AG09309 (cell line): ENCODE results near the gene CMSS1.

Source experiments
- DNase-seq: peaks from one replicate; pipeline ENCODE4 v3.0.0-alpha.2; 2010; ENCODE audit warnings: low read depth
- H3K4me3 ChIP-seq: 2 replicates; pipeline ENCODE4 v1.5.1; 2011; ENCODE audit warnings: mild to moderate bottlenecking, low read depth, low read length, moderate library complexity; ENCODE audit not compliant: control insufficient read depth
- TF ChIP-seq, protein P1 (sequence below): IDR thresholded peaks from 2 replicates; pipeline ENCODE4 v1.5.1; 2011; ENCODE audit warnings: mild to moderate bottlenecking, low read depth, low read length, inconsistent platforms; ENCODE audit not compliant: insufficient read depth, control insufficient read depth; ENCODE audit errors: missing control alignments

The CMSS1 gene

DNA sequence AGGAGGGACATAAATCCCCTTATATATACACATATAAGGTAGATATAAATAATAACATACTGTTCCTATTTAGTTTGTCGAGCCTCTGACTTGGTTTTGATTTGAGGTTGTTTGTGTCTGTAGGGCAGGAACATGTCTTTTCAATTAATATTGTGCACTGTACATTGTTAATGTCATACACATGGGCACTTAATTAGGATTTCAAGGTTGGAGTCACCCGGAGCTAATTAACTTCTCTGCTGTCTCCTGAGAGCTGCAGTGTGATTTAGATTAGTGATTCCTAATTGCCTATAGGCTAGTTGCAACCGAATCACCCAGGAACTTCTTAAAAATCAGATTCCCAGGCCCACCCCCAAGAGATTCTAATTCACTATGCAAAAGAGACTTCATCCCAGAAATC lies 347.1 kb downstream of the CMSS1 start:
- no peak for DNase-seq
- H3K4me3 ChIP-seq, result no peak overlapping the region
- TF ChIP-seq, protein P1, sequence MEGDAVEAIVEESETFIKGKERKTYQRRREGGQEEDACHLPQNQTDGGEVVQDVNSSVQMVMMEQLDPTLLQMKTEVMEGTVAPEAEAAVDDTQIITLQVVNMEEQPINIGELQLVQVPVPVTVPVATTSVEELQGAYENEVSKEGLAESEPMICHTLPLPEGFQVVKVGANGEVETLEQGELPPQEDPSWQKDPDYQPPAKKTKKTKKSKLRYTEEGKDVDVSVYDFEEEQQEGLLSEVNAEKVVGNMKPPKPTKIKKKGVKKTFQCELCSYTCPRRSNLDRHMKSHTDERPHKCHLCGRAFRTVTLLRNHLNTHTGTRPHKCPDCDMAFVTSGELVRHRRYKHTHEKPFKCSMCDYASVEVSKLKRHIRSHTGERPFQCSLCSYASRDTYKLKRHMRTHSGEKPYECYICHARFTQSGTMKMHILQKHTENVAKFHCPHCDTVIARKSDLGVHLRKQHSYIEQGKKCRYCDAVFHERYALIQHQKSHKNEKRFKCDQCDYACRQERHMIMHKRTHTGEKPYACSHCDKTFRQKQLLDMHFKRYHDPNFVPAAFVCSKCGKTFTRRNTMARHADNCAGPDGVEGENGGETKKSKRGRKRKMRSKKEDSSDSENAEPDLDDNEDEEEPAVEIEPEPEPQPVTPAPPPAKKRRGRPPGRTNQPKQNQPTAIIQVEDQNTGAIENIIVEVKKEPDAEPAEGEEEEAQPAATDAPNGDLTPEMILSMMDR, result no peak

DNA sequence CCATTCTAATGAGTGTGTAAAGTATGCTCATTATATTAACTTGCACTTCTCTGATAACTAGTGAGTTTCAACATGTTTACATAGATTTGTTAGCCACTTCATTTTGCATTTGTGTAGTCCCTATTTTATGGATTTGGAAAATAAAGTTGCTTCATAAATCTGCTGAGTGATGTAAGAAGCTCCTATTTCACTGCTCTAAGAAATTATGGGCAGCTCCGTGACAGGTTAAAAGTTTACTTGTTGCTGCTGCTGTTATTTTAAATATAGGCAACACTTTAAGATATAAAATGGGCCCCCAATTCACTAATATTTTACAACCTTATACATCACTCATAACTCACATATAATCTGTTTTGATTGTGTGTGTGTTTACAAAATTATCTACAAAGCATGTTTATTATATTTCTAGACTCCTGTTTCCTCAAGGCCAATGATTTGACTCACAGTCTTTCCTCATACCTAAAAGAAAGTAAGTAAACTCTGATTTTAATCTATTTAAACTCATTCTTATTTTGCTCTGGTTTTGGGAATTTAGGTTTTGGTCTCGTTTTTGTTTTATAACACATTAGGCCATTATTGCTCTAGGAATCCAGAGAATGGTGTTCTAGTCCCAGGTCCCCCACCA lies 348.4 kb downstream of the CMSS1 start:
- no peak for DNase-seq
- H3K4me3 ChIP-seq, result no peak overlapping the region
- TF ChIP-seq, protein P1, result no peak

DNA sequence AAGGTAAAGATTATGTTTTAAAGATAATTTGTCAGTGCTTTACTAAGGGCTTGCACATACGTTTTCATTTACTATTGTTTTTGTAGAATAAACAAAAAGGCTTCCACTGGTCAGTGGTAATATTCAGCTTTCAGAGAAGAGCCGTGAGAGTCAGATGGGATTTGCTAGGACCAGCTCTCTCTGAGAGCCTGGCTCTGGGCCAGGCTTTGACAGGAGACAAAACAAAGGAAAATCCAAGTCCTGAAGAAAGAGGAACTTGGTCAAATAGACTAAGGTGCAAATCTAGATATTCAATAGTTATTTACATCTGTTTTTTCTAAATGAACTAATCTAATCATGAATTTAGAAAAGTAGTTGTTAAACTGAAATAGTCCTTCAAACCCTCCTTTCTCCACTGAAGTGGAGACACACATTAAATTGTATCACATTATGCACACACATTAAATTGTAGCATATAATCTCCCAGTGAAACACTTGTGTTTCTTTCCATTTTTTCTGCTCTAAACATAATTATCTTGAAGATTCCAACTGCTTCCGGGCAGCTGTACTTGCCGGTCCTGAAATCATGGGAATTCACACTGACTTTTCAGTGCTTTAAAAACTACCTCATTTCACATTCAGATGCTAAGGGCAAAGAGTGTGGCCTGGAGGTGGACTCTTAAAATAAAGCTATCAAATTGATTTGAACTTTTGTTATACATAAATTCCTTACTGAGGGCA lies 351.7 kb downstream of the CMSS1 start:
- no peak overlapping the region for H3K4me3 ChIP-seq
- TF ChIP-seq, protein P1, result no peak
- no peak for DNase-seq

DNA sequence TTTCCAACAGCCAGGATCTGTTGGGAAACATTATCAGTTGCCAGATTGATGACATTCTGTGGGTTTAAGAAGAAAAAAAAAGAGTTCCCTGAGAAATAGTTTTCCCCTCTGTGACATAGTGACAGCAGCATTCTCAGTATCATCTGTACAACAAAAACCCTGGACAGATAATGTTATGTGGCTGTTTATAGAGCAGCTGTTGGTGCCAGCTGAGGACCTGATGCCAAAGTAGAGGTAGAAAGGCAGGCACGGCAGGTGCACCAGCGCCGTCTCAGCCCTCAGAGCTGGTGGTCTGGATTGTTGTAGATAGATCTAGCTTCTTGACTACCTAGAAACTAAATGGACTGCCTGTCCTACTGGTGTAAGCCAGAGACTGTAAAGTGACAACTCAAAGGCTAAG lies 352.8 kb downstream of the CMSS1 start:
- DNase-seq, result no peak
- TF ChIP-seq, protein P1, result no peak
- no peak overlapping the region for H3K4me3 ChIP-seq

DNA sequence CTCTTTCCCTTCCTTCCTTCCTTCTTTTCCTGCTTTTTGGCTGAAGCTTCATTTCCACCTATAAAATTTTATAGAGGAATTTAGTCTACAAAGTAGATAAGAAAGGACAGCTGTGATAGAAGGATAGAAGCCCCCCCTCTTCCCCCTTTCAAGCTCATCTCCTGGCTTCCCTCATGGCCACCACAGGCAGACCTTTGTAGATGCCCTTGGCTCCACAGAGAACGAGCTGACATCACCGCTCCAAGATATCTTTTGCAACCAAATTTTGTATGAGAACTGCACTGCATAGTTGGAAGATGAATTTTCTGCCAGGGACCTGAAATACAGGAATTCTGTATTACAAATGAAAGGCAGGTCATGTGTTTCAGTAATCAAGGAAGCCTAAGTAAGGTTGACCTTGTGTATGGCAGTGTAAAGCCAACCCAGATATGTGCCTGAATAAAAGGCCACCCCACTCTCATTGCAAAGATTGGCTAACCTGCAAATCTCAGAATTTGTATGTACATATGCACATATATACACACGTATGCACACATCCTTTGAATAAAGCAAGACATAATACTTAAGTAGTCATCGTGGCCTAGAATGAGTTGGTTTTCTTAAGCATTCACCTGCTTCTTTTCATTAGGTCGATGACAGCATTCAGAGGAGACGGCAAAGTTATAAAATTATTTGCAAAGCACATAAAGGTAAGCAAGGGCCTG lies 353.7 kb downstream of the CMSS1 start:
- DNase-seq, result no peak
- TF ChIP-seq, protein P1, result no peak
- H3K4me3 ChIP-seq, result no peak overlapping the region

DNA sequence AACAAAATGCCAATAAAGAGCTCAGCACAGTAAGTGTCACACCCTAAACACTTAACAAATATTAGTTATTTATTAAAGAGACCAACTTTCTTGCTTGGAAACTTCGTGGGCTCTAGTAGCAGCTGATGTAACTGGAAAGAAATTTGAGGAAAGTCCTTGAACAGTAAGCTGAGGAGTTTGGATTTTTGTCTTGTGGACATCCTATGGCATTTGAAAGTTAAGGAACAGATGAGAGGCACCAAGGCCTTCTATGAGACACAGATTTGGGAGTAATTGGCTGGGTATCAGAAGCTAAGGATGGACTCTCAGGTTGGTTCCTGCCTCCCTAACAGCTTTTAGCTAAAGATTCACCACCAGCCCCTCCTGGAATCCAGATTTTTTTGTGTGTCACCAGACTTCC lies 356.3 kb downstream of the CMSS1 start:
- TF ChIP-seq, protein P1, result no peak

More for the DNA sequence above, 356.3 kb downstream of the CMSS1 start:
- DNase-seq, result no peak
- H3K4me3 ChIP-seq, result no peak overlapping the region
